NCI-H446 treated with DMSO at 0.1 percent for 48 hours (cell line): ENCODE data around the gene UBAP2L.

Source experiments
- DNase-seq: peaks from one replicate; lab custom pipeline; 2025; lab: John Stamatoyannopoulos, UW

Gene UBAP2L, protein sequence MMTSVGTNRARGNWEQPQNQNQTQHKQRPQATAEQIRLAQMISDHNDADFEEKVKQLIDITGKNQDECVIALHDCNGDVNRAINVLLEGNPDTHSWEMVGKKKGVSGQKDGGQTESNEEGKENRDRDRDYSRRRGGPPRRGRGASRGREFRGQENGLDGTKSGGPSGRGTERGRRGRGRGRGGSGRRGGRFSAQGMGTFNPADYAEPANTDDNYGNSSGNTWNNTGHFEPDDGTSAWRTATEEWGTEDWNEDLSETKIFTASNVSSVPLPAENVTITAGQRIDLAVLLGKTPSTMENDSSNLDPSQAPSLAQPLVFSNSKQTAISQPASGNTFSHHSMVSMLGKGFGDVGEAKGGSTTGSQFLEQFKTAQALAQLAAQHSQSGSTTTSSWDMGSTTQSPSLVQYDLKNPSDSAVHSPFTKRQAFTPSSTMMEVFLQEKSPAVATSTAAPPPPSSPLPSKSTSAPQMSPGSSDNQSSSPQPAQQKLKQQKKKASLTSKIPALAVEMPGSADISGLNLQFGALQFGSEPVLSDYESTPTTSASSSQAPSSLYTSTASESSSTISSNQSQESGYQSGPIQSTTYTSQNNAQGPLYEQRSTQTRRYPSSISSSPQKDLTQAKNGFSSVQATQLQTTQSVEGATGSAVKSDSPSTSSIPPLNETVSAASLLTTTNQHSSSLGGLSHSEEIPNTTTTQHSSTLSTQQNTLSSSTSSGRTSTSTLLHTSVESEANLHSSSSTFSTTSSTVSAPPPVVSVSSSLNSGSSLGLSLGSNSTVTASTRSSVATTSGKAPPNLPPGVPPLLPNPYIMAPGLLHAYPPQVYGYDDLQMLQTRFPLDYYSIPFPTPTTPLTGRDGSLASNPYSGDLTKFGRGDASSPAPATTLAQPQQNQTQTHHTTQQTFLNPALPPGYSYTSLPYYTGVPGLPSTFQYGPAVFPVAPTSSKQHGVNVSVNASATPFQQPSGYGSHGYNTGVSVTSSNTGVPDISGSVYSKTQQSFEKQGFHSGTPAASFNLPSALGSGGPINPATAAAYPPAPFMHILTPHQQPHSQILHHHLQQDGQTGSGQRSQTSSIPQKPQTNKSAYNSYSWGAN

DNA sequence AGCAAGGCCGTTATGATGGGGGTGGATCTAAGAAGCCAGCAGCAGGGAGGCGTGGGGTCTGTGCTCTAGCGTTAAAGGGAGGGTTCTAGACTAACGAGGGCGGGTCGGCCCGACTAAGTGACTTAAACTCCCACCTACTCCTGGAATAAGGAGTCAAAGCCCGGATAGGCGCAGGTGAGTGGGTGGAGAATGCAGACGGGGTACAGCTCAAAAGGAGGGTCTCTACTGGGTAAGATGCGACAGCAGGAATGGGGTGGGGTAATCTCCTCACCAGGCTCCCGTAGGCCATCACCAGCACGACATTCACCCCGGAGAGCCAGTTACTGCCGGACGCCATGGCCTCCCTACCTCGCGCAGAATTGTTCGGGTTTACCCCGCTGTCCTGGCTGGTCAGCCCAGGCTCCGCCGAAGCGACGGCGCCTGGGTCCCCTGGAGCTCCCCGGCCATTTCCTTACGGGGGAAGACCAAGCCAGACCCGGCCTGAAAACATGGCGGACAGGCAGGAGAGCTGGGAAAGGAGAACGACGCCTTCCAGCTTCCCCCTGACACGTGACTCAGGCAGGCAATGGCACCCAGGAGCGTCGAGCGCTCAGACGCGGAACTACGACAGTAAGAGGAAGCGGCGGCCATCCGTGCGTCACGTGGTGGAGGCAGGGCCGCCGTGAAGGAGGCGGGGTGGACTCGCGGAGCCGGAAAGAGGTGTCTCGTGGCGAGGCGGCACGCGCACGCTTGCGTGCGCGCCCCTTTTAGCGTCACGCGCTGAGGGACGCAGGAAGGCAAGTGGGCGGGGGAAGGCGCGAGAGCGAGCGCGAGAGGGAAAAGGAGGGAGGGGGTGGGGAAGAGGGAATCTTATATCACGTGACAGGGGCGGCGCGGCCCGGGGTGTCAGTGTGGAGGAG is at the start of gene UBAP2L:
UBAP2L (plus strand) TSS at position 885 of the 899 bp plus-strand sequence. CDS start 4,169 bp downstream, outside the sequence.
- DNase-seq = peak; percentile 99

DNA sequence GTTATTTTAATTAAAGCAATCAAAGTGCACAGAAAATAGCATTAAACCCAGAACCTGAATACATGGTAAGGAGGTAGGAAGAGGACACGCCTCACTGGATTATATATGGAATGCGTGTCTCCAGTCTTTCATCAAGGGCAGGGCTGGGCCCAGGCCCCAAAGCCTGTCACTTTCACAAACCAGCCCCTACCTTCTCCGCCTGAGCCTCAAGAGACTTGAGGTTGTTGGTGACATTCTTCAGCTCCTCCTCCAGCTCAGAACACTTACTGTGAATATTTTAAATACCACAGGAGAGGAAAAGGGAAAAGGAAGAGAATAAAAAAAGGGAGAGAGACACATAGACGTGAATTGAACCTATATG is 49.6 kb upstream of the UBAP2L start:
- DNase-seq = no peak

DNA sequence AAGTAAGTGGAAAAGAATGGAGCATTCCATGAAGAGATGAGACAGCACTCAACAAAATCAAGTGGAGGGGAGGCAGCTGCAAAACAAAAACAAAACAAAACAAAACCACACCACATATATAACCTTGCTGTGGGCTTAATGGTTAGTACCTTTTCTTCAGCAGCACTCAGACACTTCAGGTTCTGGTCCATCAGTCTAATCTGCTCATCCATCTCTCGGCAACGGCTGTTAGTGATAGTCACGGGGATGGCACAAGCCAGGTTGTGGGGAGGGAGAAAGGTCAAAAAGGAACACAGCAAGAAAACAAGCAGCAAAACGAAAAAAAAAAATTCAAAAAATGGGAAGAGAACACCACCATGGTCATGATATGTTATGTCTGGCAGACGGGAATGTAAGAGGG is 48.9 kb upstream of the UBAP2L start:
- DNase-seq = no peak

DNA sequence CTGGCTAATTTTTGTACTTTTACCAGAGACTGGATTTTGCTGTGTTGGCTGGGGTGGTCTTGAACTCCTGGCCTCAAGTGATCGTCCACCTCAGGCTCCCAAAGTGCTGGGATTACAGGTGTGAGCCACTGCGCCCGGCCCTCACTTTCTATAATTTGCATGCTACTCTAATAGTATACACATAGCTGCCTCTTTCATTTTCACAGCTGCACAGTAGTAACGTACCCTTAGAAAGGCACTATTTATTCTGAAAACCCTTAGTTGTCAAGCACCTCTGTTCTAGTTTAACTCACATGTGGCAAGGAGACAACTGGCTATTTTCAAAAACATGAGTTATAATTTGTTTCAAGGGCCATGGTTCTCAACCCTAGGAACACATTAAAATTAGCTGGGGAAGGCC is 46.1 kb upstream of the UBAP2L start:
- DNase-seq = no peak

DNA sequence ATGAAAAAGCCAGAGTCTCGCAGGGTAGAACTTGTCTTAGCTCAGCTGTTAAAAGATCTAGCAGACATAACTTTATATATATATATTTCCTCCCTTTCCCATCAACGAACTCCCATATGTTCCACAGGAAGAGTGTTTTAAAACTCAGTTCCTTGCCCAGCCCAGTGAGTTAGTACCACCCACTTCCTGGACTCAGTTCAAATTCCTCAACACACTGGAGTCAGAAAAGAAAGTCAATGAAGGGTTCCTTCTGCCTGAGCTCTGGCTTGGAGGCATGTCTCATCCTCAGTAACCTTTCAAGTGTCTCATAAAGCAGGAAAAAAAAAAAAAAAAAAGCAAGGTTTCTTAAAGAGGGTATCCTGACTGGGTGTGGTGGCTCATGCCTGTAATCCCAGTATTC is 44.4 kb upstream of the UBAP2L start:
- DNase-seq = no peak

DNA sequence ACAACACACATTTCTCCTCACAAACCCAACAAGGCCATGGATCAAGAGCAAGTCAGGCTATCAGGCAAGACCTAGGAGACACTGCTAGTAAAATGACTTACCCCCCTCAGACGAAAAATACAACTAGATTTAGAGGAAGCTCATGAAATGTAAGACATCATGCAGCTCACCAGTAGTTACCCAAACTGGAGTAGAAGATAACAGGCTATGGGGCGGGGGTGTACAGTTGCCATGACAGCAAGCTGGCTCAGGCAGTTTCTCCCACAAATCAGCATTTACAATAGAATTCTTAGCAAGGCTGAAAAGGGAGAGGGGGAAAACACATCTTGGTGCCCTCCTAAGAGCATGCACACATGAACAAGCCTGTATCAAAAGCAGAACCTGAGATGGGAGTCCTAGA is 42.7 kb upstream of the UBAP2L start:
- DNase-seq = no peak

DNA sequence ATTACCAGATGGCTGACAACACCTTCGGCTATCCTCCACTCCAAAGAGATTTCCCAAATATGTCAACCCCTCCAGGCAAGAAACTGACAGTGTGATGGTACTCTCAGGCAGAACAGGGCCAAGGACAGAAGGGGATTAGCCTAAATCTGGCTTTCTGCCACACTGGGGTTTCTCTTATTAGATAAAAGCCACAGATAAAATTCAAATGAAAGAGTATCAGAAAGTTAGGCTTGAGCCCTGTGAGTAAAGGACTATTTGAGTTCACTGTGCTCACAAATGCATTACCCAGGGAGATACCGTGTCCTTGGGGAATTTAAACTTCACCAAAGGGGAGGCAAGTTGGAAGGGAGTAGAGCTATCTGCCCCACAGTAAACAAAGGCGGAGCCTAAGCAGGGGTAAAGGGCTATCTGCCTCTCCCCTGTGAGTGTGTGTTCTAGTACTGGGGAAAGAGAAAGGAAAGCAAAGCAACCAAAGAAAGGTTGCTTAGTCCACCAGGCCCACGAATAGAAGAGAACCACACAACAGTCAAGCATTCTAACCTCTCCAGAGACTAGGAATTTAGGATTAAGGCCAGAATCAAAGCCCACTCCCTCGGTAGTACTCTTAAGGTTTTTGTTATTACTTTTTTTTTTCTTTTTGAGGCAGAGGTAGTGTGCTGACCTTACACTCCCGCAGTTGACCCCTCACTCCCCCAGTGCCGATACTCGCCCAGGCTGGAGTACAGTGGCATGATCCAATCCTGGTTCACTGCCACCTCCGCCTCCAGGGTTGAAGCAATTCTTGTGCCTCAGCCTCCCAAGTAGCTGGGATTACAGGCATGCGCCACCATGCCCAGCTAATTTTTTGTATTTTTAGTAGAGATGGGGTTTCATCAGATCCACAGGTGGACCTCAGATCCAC is 41.6 kb upstream of the UBAP2L start:
- DNase-seq = no peak

DNA sequence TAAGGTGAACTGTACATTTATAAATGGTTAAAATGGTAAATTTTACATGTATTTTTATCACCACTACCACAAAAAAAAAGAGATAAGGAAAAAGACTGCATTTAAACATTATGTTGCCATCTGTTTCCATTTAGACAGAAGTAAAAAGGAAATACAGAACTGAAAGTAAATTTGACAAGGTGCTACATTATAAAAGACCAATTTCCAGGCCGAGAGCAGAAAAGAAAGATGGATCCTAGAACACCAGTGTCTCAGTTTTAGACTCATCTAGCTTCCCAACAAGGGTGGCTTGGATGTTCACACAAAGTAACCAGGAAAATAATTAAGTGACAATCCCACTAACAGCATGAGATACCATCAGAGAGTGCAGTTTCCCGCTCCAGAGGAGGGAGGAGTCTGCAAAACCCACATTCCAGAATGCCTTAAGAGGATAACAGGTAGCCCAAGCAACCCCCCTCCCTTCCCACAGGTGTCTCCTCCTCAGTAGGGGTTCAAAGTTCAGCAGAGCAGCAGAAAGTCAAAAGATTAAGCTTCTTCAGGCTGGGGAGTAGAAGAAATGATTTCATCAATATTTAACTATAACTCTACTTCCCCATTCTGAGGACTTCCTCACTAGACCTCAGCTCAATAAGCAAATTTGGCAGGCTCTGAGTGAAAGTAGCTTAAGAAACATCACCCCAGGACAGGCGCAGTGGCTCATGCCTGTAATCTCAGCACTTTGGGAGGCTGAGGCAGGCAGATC is 40.6 kb upstream of the UBAP2L start:
- DNase-seq = no peak

DNA sequence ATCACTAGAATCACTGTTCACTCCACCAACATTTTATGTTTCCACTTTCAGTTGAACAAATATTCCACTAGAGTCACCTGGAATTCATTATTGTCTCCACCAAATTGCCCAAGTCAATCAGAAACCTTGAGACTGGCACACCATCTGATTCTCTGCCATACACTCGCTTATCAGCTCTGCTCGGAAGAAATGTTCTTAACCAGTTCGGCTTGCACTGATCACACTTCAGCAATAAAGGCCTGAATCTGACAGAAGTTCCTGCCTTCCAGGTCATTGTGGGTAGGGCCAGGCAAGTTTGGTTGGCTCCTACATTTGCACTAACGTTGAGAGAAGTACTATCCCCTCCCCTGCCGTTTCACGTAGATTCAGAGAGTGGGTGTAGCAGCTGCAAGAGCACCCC is 38.8 kb upstream of the UBAP2L start:
- DNase-seq = no peak

DNA sequence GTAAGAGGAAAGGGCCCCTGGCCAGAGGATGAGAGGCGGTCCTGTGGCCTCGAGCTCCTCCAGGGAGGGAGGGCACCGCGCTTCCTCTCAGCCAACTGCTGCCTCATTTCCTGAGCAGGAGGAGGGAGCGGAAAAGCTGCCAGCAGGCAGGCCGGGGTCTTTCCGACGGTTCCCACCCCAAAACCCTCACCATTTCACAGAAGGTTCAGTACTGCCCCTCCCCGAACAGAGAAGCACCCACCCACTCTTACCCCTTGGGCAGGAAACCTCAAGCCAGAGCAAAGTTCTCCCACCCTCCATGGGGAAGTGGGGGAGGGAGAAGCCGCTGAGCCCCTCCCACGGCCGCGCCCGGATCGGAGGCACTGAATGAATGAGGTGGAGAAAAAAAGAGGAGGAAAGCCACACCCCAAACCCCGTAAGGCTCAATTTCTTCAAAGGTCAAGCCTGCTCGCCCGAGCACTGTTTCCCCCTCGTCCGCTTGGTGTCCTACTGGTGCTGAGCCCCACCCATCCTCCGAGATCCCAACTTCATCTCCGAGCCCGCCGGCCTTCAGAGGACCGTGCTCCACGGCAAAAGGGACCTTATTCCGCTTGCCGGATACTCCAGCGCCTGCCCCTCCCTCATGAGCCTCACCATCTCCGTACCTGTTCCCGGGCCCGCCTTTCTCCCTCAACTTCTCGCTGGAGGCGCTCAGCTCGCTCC is 38.3 kb upstream of the UBAP2L start:
- DNase-seq = peak; percentile 19

DNA sequence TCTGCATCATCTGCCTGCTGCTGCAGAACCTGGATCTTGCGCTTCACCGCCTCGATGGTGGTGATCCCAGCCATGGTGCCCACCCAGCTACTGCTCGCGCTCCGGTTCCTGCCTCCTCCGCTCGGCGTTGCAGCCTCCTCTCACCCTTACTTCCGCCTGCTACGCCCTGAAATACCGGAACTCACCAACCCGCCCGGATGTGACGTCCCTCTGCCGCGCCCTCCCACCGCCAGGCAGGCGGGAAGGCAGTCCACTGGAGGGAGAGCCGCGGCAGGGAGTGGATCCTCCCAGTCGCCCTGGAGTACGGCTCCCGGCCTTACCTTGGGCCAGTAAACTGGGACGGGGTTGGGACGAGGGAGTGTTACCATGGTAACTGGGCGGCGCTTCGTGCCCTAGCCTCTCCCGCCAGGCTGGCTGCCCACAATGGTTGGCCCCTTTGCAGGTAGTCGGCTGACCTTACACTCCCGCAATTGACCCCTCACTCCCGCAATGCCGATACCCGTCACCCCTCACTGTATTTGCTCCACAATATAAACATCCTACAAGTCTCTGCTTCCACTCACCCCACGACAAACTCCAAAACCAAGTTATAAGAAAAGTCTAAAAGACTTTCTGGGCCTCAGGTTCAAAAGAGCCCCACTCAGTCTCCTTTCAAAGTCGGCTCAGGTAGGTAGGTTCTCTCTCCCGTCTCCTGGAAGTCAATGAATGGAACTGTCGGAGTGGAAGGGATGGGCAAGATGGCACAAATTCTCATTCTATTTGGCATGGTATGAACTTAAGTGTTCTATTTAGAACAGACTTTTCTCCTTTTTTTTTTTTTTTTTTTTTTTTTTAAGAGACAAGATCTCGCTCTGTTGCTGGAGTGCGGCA is 37.5 kb upstream of the UBAP2L start:
- peak; percentile 97 for DNase-seq

DNA sequence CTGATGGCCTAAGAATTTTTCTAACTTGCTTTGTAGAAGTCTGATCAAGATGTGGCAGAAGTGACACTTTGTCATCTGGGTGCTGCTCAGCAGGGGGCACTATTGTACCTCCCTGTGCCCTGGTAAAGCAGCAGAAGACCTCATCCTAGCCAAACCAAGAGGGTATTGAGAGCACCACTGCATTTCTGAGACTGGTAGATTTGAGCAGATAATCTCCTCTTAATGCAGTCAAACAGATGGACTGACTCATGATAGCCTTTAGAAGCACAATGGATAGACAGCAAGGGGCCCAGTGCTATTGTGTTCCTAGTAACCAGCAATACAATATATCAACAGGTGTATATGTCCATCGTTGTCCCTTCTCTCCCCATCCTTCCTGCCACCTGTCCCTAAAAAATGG is 34.6 kb upstream of the UBAP2L start:
- DNase-seq = no peak

DNA sequence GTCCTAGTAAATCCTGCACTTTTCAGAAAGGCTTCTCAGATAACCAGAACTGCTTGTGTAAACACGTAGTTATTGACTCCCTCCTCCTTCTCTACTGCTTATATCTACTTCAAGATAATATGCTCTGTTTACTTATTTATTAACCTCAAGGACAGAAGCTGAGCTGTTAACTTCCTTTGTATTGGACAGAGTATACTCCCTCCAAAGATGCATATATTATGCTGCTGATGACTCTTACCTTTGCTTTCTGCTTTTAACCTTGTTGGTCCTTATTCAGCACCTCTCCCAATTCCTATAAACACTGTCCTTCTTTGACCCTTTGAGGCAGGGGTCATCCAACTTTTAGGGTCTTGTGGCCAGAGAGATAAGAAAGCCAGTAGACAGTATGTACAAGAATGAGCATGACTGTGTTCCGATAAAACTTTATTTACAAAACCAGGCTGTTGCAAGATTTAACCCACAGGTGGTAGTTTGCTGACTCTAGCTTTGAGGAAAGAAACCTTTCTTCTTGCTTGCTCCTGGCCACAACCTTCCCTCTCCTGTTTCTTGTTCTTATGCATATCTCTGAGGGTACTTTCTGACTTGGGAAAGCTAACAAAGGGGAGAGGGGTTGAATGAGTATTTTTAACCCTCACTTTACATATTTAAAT is 33.8 kb upstream of the UBAP2L start:
- no peak for DNase-seq

DNA sequence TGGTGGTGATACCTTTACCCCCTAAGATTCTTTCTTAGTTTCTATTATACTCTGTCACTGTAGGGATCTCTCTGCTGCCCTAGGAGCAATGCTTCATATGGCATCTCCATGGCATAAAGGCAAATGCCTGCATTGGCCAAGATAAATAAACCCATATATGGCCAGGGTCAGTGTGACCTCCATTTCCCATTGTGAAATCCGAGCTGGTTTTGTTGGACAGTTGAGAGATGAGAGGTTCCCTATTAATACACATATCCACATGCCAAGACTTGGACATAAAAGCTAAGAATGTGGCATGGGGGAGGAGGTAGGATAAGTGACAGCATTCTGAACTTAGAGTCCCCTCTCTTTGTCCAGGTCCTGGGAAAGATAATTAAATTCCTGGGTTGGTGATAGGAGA is 30.2 kb upstream of the UBAP2L start:
- no peak for DNase-seq

DNA sequence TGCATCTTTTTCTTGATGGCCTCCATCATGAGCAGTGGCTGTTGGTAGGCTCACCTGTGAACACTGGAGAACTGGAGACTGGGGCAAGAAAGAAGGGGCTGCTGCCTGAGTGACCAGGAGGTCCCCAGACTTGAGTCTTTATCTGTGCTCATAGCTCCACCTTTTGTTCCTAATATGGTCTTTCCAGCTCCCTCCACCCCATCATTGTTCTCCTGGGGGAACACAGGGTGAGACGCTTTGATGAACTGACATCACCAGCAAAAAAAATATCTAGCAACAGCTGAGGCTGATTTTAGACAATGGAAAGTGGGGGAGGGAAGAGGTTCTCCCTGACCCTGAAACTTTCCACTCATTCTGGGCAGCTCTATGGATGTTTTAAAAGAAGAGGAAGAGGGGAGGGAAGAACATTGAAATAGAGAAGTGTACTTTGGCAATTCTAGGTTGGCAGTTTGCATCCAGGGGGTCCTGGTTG is 28.7 kb upstream of the UBAP2L start, which contains the start of gene TPM3:
TPM3 (minus strand) TSS at position 111 of the 472 bp plus-strand sequence; CDS start at position 29, 82 bp downstream.
- DNase-seq = no peak

DNA sequence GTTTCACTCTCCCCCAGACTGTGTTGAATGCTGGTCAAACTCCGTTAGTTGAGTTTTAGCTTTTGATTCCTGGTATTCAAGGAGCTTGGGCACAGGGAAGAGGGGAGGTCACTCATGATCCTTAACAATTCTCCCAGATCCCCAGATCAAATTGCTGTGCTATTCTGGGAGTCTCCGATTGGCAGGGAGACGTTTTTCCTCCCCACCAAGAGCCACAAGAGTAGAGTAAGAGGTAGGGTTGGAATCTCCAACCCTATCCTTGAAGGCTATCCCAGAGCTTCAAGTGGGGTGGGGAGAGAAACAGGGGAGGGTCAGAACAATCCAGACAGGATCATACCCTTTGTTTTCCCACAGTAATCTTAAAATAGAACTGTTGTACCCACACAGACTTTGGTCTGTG is 28.3 kb upstream of the UBAP2L start:
- no peak for DNase-seq

DNA sequence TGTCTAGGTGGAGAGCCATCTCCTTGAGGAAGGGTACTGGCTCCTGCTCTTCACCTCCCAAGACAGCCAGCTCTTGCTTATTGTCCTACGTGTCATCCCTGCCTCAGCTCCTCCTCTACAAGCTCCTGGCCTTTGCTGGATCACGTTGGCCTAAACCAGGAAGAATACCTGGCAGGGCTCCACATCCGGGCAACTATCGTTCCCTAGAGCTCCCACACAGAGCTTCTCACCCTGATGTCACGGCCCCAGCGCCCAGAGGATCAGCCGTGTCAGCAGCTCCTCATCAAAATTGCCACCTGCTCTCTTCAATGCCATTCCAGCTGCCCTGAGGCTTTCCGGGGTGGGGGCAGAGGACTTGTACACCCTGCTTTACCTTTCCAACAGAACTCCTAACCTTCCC is 26.9 kb upstream of the UBAP2L start:
- no peak for DNase-seq
